Measurements from ENCODE around the gene CCDC146. TPM values are rescaled to one million over a fixed set of nuclear protein-coding genes. Genes with fewer than 3 reads are reported as not detected.

CCDC146 gene
- total RNA-seq, 1 experiment from 2014 or later: 0.72 TPM

GRCh38 chr7:77258593-77258992, 136.2 kb downstream of the CCDC146 start:
- Mint-ChIP-seq H3K4me3 (no peak overlapping the region), H3K4me1 (peaks cover 5 to 6% of the 10 kb centered on the region in 2 experiments), H3K36me3 (ENCODE audit: insufficient read depth in 1 of 3, low read depth in 3 of 3) (no peaks in the 10 kb centered on the region), H3K9me3 (no peaks in the 10 kb centered on the region), H3K27me3 (ENCODE audit: low read depth) (no peaks in the 10 kb centered on the region; the same call in 1 of the 2 replicates), H3K27ac (no peak overlapping the region)
- Histone ChIP-seq H2AFZ (ENCODE audit: low read length) (no peak overlapping the region), H3K4me2 (ENCODE audit: insufficient read depth, insufficient read length, low read length) (no peak overlapping the region), H4K5ac (ENCODE audit: insufficient read length, low read depth, low read length) (no peak overlapping the region), H3K79me2 (ENCODE audit: insufficient read depth, low read length) (no peaks in the 10 kb centered on the region), H3K27me3 (ENCODE audit: insufficient read depth, low read length) (no peaks in the 10 kb centered on the region), H2BK12ac (ENCODE audit: insufficient read length, low read depth, low read length) (no peak overlapping the region), H2BK120ac (ENCODE audit: low read depth, low read length, poor library complexity, severe bottlenecking) (no peak overlapping the region), H2BK20ac (ENCODE audit: low read depth, low read length, poor library complexity, severe bottlenecking) (no peak overlapping the region), H3K27ac (ENCODE audit: insufficient read length, low read depth, low read length) (no peak overlapping the region), H3T11ph (ENCODE audit: low read length) (no peak overlapping the region), H3K9me3 (ENCODE audit: control insufficient read depth, low read depth, low read length) (no peaks in the 10 kb centered on the region), H3K56ac (ENCODE audit: insufficient read length, low read depth, low read length) (no peak overlapping the region), H3K18ac (ENCODE audit: insufficient read length, low read depth, low read length) (no peak overlapping the region), H3K4me1 (ENCODE audit: insufficient read depth, low read length) (peaks cover 2% of the 10 kb centered on the region), H3K79me1 (ENCODE audit: insufficient read depth, low read depth, low read length, poor library complexity, severe bottlenecking) (no peaks in the 10 kb centered on the region), H4K91ac (ENCODE audit: insufficient read length, low read depth, low read length) (no peak overlapping the region), H2AK5ac (ENCODE audit: insufficient read length, low read length) (no peak overlapping the region), H2BK15ac (ENCODE audit: low read depth, low read length) (no peak overlapping the region), H3K14ac (ENCODE audit: insufficient read depth, low read length) (no peak overlapping the region), H4K20me1 (ENCODE audit: control insufficient read depth, insufficient read depth, insufficient read length) (no peaks in the 10 kb centered on the region), H2BK5ac (ENCODE audit: insufficient read length, low read length) (no peak overlapping the region), H4K8ac (replicated peaks; ENCODE audit: insufficient read length, low read depth, low read length) (no peak overlapping the region), H3K23me2 (ENCODE audit: insufficient read length, low read depth, low read length, poor library complexity, severe bottlenecking) (no peaks in the 10 kb centered on the region), H3K9ac (ENCODE audit: extremely low read depth, insufficient read length, low read length) (no peak overlapping the region), H3K23ac (ENCODE audit: insufficient read length, low read depth, low read length) (no peak overlapping the region), H3K4ac (ENCODE audit: low read depth, low read length) (no peak overlapping the region)
- WGBS (ENCODE audit: extremely low coverage, insufficient read length, low lambda C conversion rate): no CpG with 5 or more reads among the region's 6 CpGs
- DNase-seq: no peak
- no peak for TF ChIP-seq CTCF (conservative IDR thresholded peaks at IDR 0.05)

All from H9 (cell line).